ENCODE measurements around the gene AQP12B. TPM values are rescaled to one million over a fixed set of nuclear protein-coding genes. Genes with fewer than 3 reads are reported as not detected.

The AQP12B gene
- total and polyA plus RNA-seq, 10 of the 15 experiments (the other 5 are each of a cell fraction or from before 2014, with no cell fraction given): not detected

DNA sequence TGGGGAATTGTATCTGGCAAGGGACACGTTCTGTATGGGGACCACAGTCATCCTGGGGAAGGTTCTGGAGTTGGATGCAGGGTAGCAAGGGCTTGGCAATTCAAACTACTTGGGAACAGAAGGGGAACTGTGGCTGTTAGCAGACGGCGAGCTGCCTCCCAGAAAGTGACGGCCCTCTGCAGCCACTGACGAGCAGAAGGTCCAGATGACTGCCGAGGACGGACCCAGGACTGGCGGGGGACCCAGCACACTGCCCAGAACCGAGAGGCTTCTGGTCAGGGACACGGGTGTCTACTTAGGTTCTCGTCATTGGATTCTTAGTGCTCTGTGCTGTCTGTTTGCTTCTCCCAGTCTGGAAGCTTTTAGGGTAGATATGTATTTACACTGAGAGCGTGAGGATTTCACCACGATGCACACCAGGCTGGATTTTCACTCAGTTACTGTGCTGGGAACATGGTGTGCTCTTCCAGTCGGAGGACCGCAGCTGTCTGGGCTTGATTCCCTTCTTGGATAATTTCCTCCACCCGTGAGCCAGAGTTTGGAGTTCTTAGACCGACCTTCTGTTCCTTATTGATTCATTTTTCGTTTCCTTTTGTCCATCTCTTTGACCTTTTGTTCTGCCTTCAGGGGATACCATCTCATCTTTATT lies 44.0 kb downstream of the AQP12B start (continued):
- TF ChIP-seq, protein P1, sequence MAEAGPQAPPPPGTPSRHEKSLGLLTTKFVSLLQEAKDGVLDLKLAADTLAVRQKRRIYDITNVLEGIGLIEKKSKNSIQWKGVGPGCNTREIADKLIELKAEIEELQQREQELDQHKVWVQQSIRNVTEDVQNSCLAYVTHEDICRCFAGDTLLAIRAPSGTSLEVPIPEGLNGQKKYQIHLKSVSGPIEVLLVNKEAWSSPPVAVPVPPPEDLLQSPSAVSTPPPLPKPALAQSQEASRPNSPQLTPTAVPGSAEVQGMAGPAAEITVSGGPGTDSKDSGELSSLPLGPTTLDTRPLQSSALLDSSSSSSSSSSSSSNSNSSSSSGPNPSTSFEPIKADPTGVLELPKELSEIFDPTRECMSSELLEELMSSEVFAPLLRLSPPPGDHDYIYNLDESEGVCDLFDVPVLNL (IDR thresholded peaks at IDR 0.05; ENCODE audit: low read depth, low read length): no peak
- TF ChIP-seq, protein P2, sequence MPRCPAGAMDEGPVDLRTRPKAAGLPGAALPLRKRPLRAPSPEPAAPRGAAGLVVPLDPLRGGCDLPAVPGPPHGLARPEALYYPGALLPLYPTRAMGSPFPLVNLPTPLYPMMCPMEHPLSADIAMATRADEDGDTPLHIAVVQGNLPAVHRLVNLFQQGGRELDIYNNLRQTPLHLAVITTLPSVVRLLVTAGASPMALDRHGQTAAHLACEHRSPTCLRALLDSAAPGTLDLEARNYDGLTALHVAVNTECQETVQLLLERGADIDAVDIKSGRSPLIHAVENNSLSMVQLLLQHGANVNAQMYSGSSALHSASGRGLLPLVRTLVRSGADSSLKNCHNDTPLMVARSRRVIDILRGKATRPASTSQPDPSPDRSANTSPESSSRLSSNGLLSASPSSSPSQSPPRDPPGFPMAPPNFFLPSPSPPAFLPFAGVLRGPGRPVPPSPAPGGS (IDR thresholded peaks at IDR 0.05; ENCODE audit: borderline replicate concordance, insufficient read depth, low read depth, low read length, poor library complexity, severe bottlenecking): no peak
- TF ChIP-seq CHD4 (IDR thresholded peaks at IDR 0.05) (no peak), BMI1 (IDR thresholded peaks at IDR 0.05; ENCODE audit: borderline replicate concordance) (no peak), SPI1 (IDR thresholded peaks at IDR 0.05; ENCODE audit: borderline replicate concordance, insufficient read depth, low read depth, low read length) (no peak), ZNF24 (IDR thresholded peaks at IDR 0.05) (no peak), SMAD5 (IDR thresholded peaks at IDR 0.05; ENCODE audit: low read depth) (no peak), NBN (IDR thresholded peaks at IDR 0.05) (no peak), IKZF2 (IDR thresholded peaks at IDR 0.05) (no peak), PAX8 (IDR thresholded peaks at IDR 0.05) (no peak), NR2C1 (IDR thresholded peaks at IDR 0.05) (no peak)
- TF ChIP-seq, protein P3, sequence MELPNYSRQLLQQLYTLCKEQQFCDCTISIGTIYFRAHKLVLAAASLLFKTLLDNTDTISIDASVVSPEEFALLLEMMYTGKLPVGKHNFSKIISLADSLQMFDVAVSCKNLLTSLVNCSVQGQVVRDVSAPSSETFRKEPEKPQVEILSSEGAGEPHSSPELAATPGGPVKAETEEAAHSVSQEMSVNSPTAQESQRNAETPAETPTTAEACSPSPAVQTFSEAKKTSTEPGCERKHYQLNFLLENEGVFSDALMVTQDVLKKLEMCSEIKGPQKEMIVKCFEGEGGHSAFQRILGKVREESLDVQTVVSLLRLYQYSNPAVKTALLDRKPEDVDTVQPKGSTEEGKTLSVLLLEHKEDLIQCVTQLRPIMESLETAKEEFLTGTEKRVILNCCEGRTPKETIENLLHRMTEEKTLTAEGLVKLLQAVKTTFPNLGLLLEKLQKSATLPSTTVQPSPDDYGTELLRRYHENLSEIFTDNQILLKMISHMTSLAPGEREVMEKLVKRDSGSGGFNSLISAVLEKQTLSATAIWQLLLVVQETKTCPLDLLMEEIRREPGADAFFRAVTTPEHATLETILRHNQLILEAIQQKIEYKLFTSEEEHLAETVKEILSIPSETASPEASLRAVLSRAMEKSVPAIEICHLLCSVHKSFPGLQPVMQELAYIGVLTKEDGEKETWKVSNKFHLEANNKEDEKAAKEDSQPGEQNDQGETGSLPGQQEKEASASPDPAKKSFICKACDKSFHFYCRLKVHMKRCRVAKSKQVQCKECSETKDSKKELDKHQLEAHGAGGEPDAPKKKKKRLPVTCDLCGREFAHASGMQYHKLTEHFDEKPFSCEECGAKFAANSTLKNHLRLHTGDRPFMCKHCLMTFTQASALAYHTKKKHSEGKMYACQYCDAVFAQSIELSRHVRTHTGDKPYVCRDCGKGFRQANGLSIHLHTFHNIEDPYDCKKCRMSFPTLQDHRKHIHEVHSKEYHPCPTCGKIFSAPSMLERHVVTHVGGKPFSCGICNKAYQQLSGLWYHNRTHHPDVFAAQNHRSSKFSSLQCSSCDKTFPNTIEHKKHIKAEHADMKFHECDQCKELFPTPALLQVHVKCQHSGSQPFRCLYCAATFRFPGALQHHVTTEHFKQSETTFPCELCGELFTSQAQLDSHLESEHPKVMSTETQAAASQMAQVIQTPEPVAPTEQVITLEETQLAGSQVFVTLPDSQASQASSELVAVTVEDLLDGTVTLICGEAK (IDR thresholded peaks at IDR 0.05; ENCODE audit: borderline replicate concordance): no peak
